HepG2 (cell line): ENCODE results near the gene CDC14B. TPM values are rescaled to one million over a fixed set of nuclear protein-coding genes. Genes with fewer than 3 reads are reported as not detected.
A peak's percentile ranks its signal among the peaks of the same experiment; 100 is the strongest.

Experiments
- AGO2 ChIP-seq: fragments of 200-400 bp; formaldehyde crosslinking; optimal IDR thresholded peaks from 2 replicates; pipeline ENCODE3; 2017; ENCODE audit warnings: mild to moderate bottlenecking, low read depth, low read length, moderate library complexity
- CCDC6 ChIP-seq: sonication (generic); formaldehyde crosslinking; IDR thresholded peaks from 2 replicates; pipeline ENCODE4 v1.8.1; 2022; ENCODE audit warnings: mild to moderate bottlenecking, missing genetic modification reagents, moderate library complexity
- CREB3 ChIP-seq: sonication (generic); formaldehyde crosslinking; IDR thresholded peaks from 2 replicates; pipeline ENCODE4 v1.5.0; 2020; ENCODE audit warnings: missing genetic modification reagents
- DNMT1 ChIP-seq: sonication (generic); formaldehyde crosslinking; IDR thresholded peaks from 2 replicates; pipeline ENCODE4 v1.5.1; 2020; ENCODE audit warnings: mild to moderate bottlenecking, missing genetic modification reagents
- FOXP1 ChIP-seq, 2 experiments: fragments of 450-650 bp in 1 of 2; IDR thresholded peaks; 2 replicates each; pipeline ENCODE4 v1.6.1; 2017 to 2018; ENCODE audit warnings: antibody characterized with exemption in 1 of 2
- HDAC2 ChIP-seq: sonication (generic); formaldehyde crosslinking; IDR thresholded peaks from 2 replicates; pipeline ENCODE4 v1.4.0; 2020; ENCODE audit warnings: missing genetic modification reagents
- HES4 ChIP-seq: sonication (generic); formaldehyde crosslinking; IDR thresholded peaks from 2 replicates; pipeline ENCODE4 v1.9.0; 2021; ENCODE audit warnings: mild to moderate bottlenecking, missing genetic modification reagents, borderline replicate concordance
- LBX2 ChIP-seq: sonication (generic); formaldehyde crosslinking; IDR thresholded peaks from 2 replicates; pipeline ENCODE4 v1.5.0; 2020; ENCODE audit warnings: missing genetic modification reagents, mild to moderate bottlenecking, borderline replicate concordance
- LRRFIP1 ChIP-seq: sonication (generic); formaldehyde crosslinking; conservative IDR thresholded peaks from 2 replicates; pipeline ENCODE4 v1.4.0; 2020; ENCODE audit warnings: missing genetic modification reagents
- MED1 ChIP-seq: sonication (generic); formaldehyde crosslinking; IDR thresholded peaks from 2 replicates; pipeline ENCODE4 v1.4.0; 2020; ENCODE audit warnings: missing genetic modification reagents
- NR2F2 ChIP-seq: IDR thresholded peaks from 2 replicates; pipeline ENCODE4 v1.6.1; 2012; ENCODE audit warnings: low read depth, inconsistent platforms, borderline replicate concordance
- PHF5A ChIP-seq: IDR thresholded peaks from one replicate; pipeline ENCODE4 v1.6.1; 2018; ENCODE audit warnings: low read depth, missing genetic modification reagents; ENCODE audit not compliant: unreplicated experiment
- PRPF4 ChIP-seq: fragments of 200-400 bp; formaldehyde crosslinking; IDR thresholded peaks from 2 replicates; pipeline ENCODE4 v1.6.1; 2016; ENCODE audit warnings: low read length, low read depth; ENCODE audit not compliant: poor library complexity, severe bottlenecking
- PTBP1 ChIP-seq: fragments of 200-400 bp; formaldehyde crosslinking; IDR thresholded peaks from 2 replicates; pipeline ENCODE4 v1.6.1; 2018; ENCODE audit warnings: low read length, low read depth; ENCODE audit not compliant: poor library complexity, severe bottlenecking
- ZBTB7B ChIP-seq: sonication (generic); formaldehyde crosslinking; IDR thresholded peaks from 2 replicates; pipeline ENCODE4 v1.4.0; 2020; ENCODE audit warnings: missing genetic modification reagents
- ZFY ChIP-seq: sonication (generic); formaldehyde crosslinking; IDR thresholded peaks from 2 replicates; pipeline ENCODE4 v1.4.0; 2020; ENCODE audit warnings: missing genetic modification reagents
- ZHX2 ChIP-seq, 2 experiments: sonication (generic) in 1 of 2; formaldehyde crosslinking in 1 of 2; IDR thresholded peaks; 2 replicates each; pipeline versions ENCODE4 v1.6.1 to v1.9.0; 2014 to 2022; ENCODE audit warnings: antibody characterized with exemption in 1 of 2, borderline replicate concordance in 1 of 2, inconsistent platforms in 1 of 2, low read depth in 1 of 2, missing genetic modification reagents in 1 of 2
- ZNF180 ChIP-seq: sonication (generic); formaldehyde crosslinking; IDR thresholded peaks from 2 replicates; pipeline ENCODE4 v1.4.0; 2020; ENCODE audit warnings: low read depth, missing genetic modification reagents, borderline replicate concordance
- ZNF484 ChIP-seq: sonication (generic); formaldehyde crosslinking; IDR thresholded peaks from 2 replicates; pipeline ENCODE4 v1.5.1; 2020; ENCODE audit warnings: mild to moderate bottlenecking, low read depth, missing genetic modification reagents, borderline replicate concordance
- polyA plus RNA-seq, 8 experiments: library from polyadenylated mRNA; depleted of rRNA in 3 of 8; stranded (reverse) in 7 of 8; unstranded in 1 of 8; fragments of >200 nt; fragmentation: Illumina TruSeq in 4 of 8; extraction: Trizol in 4 of 8; gene quantifications; 2 replicates each; pipeline versions ENCODE4 v1.2.1 to v1.2.3, GENCODE V29; 2011 to 2016; ENCODE audit warnings: low read depth in 4 of 8, missing spikeins in 1 of 8, mixed read lengths in 1 of 8; ENCODE audit not compliant: insufficient read depth in 1 of 8
- total RNA-seq, 5 experiments: library from RNA; depleted of rRNA; stranded (reverse); fragments of >200 nt; fragmentation: Illumina TruSeq; extraction: Trizol; gene quantifications; 2 replicates each; pipeline ENCODE4 v1.2.3, GENCODE V29; 2016; ENCODE audit warnings: low read depth in 1 of 5

The CDC14B gene
- total and polyA plus RNA-seq, 2 of the 13 experiments (the other 11 are each of a cell fraction or from before 2014, with no cell fraction given) = 25.8 to 33.3 TPM

- TF ChIP-seq LRRFIP1 (CRISPR knock-in tag) (no peak), ZFY (CRISPR knock-in tag) (peak; percentile 70; the same call in 1 of the 2 replicates), CREB3 (CRISPR knock-in tag) (no peak), NR2F2 (peak; percentile 85), PHF5A (CRISPR knock-in tag) (no peak), FOXP1 (IDR thresholded peaks at IDR 0.05) (peak; percentile 56; the same call in 1 of the 2 replicates), FOXP1 (CRISPR knock-in tag; IDR thresholded peaks at IDR 0.05) (peak; percentile 77), HES4 (no peak), LBX2 (CRISPR knock-in tag) (no peak), PRPF4 (no peak), CCDC6 (CRISPR knock-in tag) (peak; percentile 61; the same call in 1 of the 2 replicates), ZNF180 (CRISPR knock-in tag) (no peak), PTBP1 (no peak), ZBTB7B (CRISPR knock-in tag) (peak; percentile 75; the same call in 1 of the 2 replicates), MED1 (CRISPR knock-in tag) (peak; percentile 93), ZHX2 (IDR thresholded peaks at IDR 0.05; ENCODE audit: low read depth) (peak; percentile 13; the same call in 1 of the 2 replicates), ZHX2 (CRISPR knock-in tag; IDR thresholded peaks at IDR 0.05; ENCODE audit: borderline replicate concordance) (no peak), AGO2 (no peak), ZNF484 (no peak), DNMT1 (no peak), HDAC2 (peak; percentile 90)
These were observed 128.4 kb downstream of the CDC14B start (continued) for GRCh38 chr9:96491079-96491879.
